SHP77 (cell line): ENCODE data around the gene XPA.

ENCODE experiments used
- DNase-seq, 2 experiments: peaks; one replicate each; lab custom pipeline; 2025; lab: John Stamatoyannopoulos, UW

The XPA gene

GRCh38 chr9:97651646-97652045, 45.5 kb downstream of the XPA start:
- DNase-seq: no peak

- DNase-seq: no peak
Measured at GRCh38 chr9:97647996-97648395, 49.1 kb downstream of the XPA start.

GRCh38 chr9:97645720-97646119, 51.4 kb downstream of the XPA start:
- no peak for DNase-seq

- DNase-seq: no peak
Measured at GRCh38 chr9:97640325-97640724, 56.8 kb downstream of the XPA start.

- no peak for DNase-seq
Measured at GRCh38 chr9:97638666-97639065, 58.5 kb downstream of the XPA start.

- DNase-seq: no peak
Measured at GRCh38 chr9:97636903-97637302, 60.2 kb downstream of the XPA start.

GRCh38 chr9:97635026-97635425, 62.1 kb downstream of the XPA start:
- no peak for DNase-seq

GRCh38 chr9:97633859-97634490, 63.2 kb downstream of the XPA start:
- DNase-seq: no peak

- DNase-seq: peak; percentile 97 to 98
Measured at GRCh38 chr9:97632985-97633858, 63.9 kb downstream of the XPA start, which contains the start of the genes NCBP1 and TSTD2. Gene NCBP1, plus strand, starts transcription at chr9:97633821. Its CDS starts 61 bp downstream, at chr9:97633882. Gene TSTD2, minus strand, starts transcription at chr9:97633368. Its CDS starts 5,806 bp downstream, at chr9:97627562.

- DNase-seq: peak; percentile 62 to 69
Measured at GRCh38 chr9:97632248-97632984, 64.7 kb downstream of the XPA start.

GRCh38 chr9:97630591-97630990, 66.5 kb downstream of the XPA start:
- no peak for DNase-seq

- no peak for DNase-seq
Measured at GRCh38 chr9:97629156-97629555, 68.0 kb downstream of the XPA start.

GRCh38 chr9:97628668-97629067, 68.5 kb downstream of the XPA start:
- no peak for DNase-seq

- DNase-seq: no peak
Measured at GRCh38 chr9:97627624-97628023, 69.5 kb downstream of the XPA start.

GRCh38 chr9:97625620-97626019, 71.5 kb downstream of the XPA start:
- DNase-seq: no peak
